ENCODE results near the gene TXK. TPM values are rescaled to one million over a fixed set of nuclear protein-coding genes. Genes with fewer than 3 reads are reported as not detected.
A peak's percentile ranks its signal among the peaks of the same experiment; 100 is the strongest.

The TXK gene
- polyA plus RNA-seq, 3 donors, result 1.5 to 4.2 (median 2.5) TPM

DNA sequence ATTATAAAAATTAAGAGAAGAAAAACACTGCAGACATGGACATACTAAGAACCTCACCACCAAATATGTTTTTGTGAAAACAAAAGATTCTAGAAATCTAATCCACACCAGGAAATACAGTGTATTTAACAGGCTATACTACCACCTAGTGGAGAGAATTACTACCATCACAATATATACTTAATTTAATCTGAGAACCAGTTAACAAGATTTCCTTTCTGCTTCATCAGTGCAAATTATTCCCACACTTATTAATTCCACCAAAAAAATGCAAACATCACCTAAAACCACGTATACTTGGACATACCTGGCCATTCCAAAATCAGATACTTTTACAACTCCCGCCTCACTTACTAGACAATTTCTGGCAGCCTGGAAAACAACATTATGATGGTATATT is 7.0 kb upstream of the TXK start:
- DNase-seq (ENCODE audit: extremely low read depth in 1 of 11, low read depth in 9 of 11, low spot score in 4 of 11), result peak in 2 of 11 donors; percentile 8 to 28

- DNase-seq (ENCODE audit: extremely low read depth in 1 of 11, low read depth in 9 of 11, low spot score in 4 of 11), result no peak
Measured at GRCh38 chr4:48139691-48140090, 5.6 kb upstream of the TXK start.

DNA sequence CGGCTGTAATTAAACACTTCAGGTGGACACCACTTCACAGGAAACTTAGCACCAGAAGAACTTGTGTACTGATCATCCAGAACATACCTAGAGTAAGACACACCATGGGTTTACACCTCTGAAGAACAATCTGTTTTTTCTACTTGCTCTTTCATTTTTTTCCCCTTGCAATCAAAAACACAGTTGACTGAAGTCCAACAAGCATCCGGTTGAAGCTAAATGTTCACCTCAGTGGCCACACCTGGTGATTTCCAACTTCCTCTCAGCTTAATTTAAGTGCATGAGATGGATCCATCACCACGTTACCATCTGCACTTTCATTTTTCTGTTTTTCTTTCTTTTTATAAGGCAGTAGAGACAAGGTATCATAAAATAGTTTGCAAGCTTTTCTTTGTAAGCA is 4.9 kb upstream of the TXK start:
- DNase-seq (ENCODE audit: extremely low read depth in 1 of 11, low read depth in 9 of 11, low spot score in 4 of 11), result no peak

GRCh38 chr4:48138511-48138910 is 4.5 kb upstream of the TXK start:
- no peak for DNase-seq (ENCODE audit: extremely low read depth in 1 of 11, low read depth in 9 of 11, low spot score in 4 of 11)

GRCh38 chr4:48137846-48138245 is 3.8 kb upstream of the TXK start:
- no peak for DNase-seq (ENCODE audit: extremely low read depth in 1 of 11, low read depth in 9 of 11, low spot score in 4 of 11)

GRCh38 chr4:48133669-48134068 is 381 bp downstream of the TXK start:
- no peak for DNase-seq (ENCODE audit: extremely low read depth in 1 of 11, low read depth in 9 of 11, low spot score in 4 of 11)

GRCh38 chr4:48131736-48132135 is 2.3 kb downstream of the TXK start:
- no peak for DNase-seq (ENCODE audit: extremely low read depth in 1 of 11, low read depth in 9 of 11, low spot score in 4 of 11)

DNA sequence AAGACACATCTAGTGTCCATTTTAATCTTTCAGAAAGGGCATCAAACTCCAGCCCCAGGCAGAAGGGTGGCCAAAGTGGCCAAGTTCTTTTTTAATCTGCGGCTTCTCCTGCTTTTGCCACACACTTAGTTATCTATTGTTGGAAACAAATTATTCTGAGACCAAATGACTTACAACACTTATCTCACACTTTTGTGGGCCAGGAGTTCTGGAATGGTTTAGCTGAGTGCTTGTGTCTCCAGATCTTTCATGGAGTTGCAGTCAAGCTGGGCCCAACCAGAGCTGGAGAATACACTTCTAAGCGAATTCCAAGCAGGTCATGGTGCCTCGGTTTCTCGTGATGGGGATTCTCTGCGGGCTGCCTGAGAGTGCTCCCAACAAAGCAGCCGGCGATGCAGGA is 4.0 kb downstream of the TXK start:
- no peak for DNase-seq (ENCODE audit: extremely low read depth in 1 of 11, low read depth in 9 of 11, low spot score in 4 of 11)

DNA sequence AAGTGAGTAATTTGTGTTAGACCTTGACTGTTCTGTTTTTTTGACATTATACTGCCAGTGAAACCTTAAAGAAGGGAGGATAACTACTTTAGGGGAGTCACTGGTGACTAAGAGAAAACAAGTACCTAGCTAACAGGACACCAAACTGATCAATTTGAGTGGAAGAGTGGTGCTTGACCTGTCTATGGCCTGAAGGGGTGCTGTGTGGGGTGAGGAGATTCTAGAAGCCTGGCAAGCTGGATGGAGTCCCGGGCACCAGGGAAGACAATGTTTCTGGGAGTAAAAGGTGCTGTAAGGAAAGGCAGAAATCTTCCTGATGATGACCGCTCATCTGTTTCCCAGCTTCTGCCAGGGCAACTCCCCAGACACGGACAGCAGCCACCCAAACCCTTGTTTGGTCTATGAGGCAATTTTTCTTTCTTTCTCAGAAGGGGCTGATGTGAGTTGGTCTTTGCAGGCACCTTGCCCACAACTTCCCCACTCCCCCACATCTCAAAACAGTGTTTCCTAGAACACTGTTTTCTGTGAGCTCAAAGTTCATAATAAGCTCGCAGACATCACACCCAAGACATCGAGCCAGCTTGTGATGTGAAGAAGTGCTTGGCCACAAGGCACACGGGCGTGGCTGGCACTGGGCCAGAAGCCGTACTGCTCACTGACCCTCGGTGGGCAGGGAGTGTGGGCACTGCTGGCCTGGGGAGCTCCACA is 4.6 kb downstream of the TXK start:
- DNase-seq (ENCODE audit: extremely low read depth in 1 of 11, low read depth in 9 of 11, low spot score in 4 of 11), result peak in 1 of 11 donors; percentile 25

GRCh38 chr4:48127682-48128404 is 6.2 kb downstream of the TXK start:
- DNase-seq (ENCODE audit: extremely low read depth in 1 of 11, low read depth in 9 of 11, low spot score in 4 of 11), result peak in 4 of 11 donors; percentile 11 to 32 (median 21)

- DNase-seq (ENCODE audit: extremely low read depth in 1 of 11, low read depth in 9 of 11, low spot score in 4 of 11), result no peak
Measured at GRCh38 chr4:48127231-48127630, 6.8 kb downstream of the TXK start.

GRCh38 chr4:48126621-48127020 is 7.4 kb downstream of the TXK start:
- DNase-seq (ENCODE audit: extremely low read depth in 1 of 11, low read depth in 9 of 11, low spot score in 4 of 11), result no peak

- DNase-seq (ENCODE audit: extremely low read depth in 1 of 11, low read depth in 9 of 11, low spot score in 4 of 11), result no peak
Measured at GRCh38 chr4:48124870-48125269, 9.2 kb downstream of the TXK start.

- DNase-seq (ENCODE audit: extremely low read depth in 1 of 11, low read depth in 9 of 11, low spot score in 4 of 11), result no peak
Measured at GRCh38 chr4:48122756-48123155, 11.3 kb downstream of the TXK start.

DNA sequence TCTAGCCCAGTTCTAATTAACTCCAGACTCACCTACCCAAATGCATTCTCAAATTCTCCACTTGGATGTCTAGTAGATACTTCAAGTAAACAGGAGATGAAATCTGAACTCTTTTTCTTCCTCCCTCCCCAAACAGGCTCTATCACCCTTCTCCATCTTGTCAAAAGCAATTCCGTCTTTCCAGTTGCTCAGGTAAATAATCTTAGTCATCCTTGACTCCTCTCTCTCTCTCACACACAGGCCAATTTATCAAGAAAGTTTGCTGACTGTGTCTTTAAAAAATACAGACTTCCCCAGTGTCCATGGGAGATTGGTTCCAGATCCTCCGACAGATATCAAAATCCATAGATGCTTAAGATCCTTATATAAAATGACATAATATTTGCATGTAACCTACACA is 12.9 kb downstream of the TXK start:
- no peak for DNase-seq (ENCODE audit: extremely low read depth in 1 of 11, low read depth in 9 of 11, low spot score in 4 of 11)

DNA sequence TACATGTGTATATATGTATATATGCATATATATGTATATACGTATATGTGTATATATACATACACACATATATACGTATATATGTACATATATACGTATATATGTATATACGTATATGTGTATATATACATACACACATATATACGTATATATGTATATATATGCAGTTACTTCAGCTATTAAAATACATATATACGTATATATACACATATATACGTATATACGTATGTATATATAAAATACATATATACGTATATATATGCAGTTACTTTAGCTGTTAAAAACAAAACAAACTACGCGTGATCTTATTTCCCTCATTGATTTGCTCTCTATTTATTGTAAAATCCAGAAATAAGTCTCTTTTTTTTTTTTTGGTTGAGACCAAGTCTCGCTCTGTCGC is 13.9 kb downstream of the TXK start:
- no peak for DNase-seq (ENCODE audit: extremely low read depth in 1 of 11, low read depth in 9 of 11, low spot score in 4 of 11)

DNA sequence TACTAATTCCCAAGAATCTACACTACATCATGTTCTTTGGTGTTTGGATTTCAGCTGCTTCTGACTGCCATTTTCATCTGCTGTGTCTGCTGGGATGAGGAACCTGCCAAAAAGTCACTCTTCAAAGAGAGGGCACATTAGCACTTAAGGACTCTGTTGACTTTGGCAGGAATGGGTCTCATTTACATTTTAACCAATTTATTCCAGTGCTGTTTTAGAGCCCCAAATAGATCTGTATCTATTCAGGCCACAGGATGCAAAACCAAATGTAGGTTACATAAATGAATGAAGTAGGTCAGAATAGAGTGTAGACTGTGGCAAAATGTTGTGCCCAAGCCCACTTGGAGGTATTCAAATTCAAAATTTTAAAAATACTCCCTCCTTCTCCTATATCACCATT is 14.4 kb downstream of the TXK start:
- no peak for DNase-seq (ENCODE audit: extremely low read depth in 1 of 11, low read depth in 9 of 11, low spot score in 4 of 11)

- DNase-seq (ENCODE audit: extremely low read depth in 1 of 11, low read depth in 9 of 11, low spot score in 4 of 11), result no peak
Measured at GRCh38 chr4:48118081-48118480, 16.0 kb downstream of the TXK start.

DNA sequence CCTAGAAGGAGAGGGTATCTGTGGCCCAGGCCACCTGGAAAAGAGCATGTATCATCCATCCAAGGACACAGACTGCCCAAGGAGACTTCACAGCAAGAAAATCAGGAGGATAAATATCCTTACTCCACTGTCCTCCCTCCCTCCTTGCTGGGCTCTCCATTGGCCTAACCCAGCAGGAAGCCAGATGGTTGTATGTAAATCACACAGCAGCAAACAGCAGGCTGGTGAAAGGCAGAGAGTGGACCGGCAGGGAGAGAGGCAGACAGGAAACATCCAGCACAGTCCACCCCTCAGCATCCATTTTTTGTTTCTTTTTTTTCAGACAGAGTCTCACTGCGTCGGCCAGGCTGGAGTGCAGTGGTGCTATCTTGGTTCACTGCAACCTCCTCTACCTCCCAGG is 17.5 kb downstream of the TXK start:
- no peak for DNase-seq (ENCODE audit: extremely low read depth in 1 of 11, low read depth in 9 of 11, low spot score in 4 of 11)

- DNase-seq (ENCODE audit: extremely low read depth in 1 of 11, low read depth in 9 of 11, low spot score in 4 of 11), result no peak
Measured at GRCh38 chr4:48114412-48114811, 19.6 kb downstream of the TXK start.

Data from renal cortex interstitium (tissue), 11 donors.